ENCODE results near the gene ZNF350.
"Not testable (repeated sequence)": the region's sequence is repeated elsewhere in the genome, so short reads cannot be mapped to it uniquely, and the experiment has no call there.

Gene ZNF350

GRCh38 chr19:51986309-51987291 lies at the start of gene ZNF350:
ZNF350 (minus strand) TSS chr19:51986840; CDS start chr19:51974360, 12,480 bp downstream.
- DNase-seq (ENCODE audit: low read depth) = peak; percentile 82

GRCh38 chr19:52034051-52034728 lies 47.5 kb upstream of the ZNF350 start:
- no peak for DNase-seq (ENCODE audit: low read depth)

GRCh38 chr19:52028780-52029123 lies 42.1 kb upstream of the ZNF350 start:
- DNase-seq (ENCODE audit: low read depth) = no peak

- peak; percentile 65 for DNase-seq (ENCODE audit: low read depth)
Measured at GRCh38 chr19:52028027-52028779, 41.6 kb upstream of the ZNF350 start, which contains the start of gene ZNF614. ZNF614 (minus strand) TSS chr19:52028379; CDS start chr19:52025745, 2,634 bp downstream.

- not testable (repeated sequence) for DNase-seq (ENCODE audit: low read depth)
Measured at GRCh38 chr19:52026255-52026990, 39.8 kb upstream of the ZNF350 start.

- not testable (repeated sequence) for DNase-seq (ENCODE audit: low read depth)
Measured at GRCh38 chr19:52024478-52024877, 37.8 kb upstream of the ZNF350 start.

GRCh38 chr19:52022193-52022592 lies 35.6 kb upstream of the ZNF350 start:
- no peak for DNase-seq (ENCODE audit: low read depth)

- no peak for DNase-seq (ENCODE audit: low read depth)
Measured at GRCh38 chr19:52020506-52020905, 33.9 kb upstream of the ZNF350 start.

GRCh38 chr19:52010674-52011073 lies 24.0 kb upstream of the ZNF350 start:
- DNase-seq (ENCODE audit: low read depth) = no peak

- peak; percentile 78 for DNase-seq (ENCODE audit: low read depth)
Measured at GRCh38 chr19:52007806-52008557, 21.3 kb upstream of the ZNF350 start, which contains the start of gene ZNF615. ZNF615 (minus strand) TSS chr19:52008211; CDS start chr19:52003711, 4,500 bp downstream.

GRCh38 chr19:52007451-52007805 lies 20.8 kb upstream of the ZNF350 start:
- DNase-seq (ENCODE audit: low read depth) = no peak

- no peak for DNase-seq (ENCODE audit: low read depth)
Measured at GRCh38 chr19:51994048-51994644, 7.5 kb upstream of the ZNF350 start.

- DNase-seq (ENCODE audit: low read depth) = no peak
Measured at GRCh38 chr19:51993422-51993821, 6.8 kb upstream of the ZNF350 start.

- DNase-seq (ENCODE audit: low read depth) = no peak
Measured at GRCh38 chr19:51983361-51983760, 3.3 kb downstream of the ZNF350 start.

GRCh38 chr19:51980926-51981325 lies 5.7 kb downstream of the ZNF350 start:
- DNase-seq (ENCODE audit: low read depth) = not testable (repeated sequence)

- no peak for DNase-seq (ENCODE audit: low read depth)
Measured at GRCh38 chr19:51980116-51980736, 6.4 kb downstream of the ZNF350 start.

GRCh38 chr19:51978882-51979281 lies 7.8 kb downstream of the ZNF350 start:
- no peak for DNase-seq (ENCODE audit: low read depth)

GRCh38 chr19:51977346-51977745 lies 9.3 kb downstream of the ZNF350 start:
- no peak for DNase-seq (ENCODE audit: low read depth)

GRCh38 chr19:51976852-51977251 lies 9.8 kb downstream of the ZNF350 start:
- DNase-seq (ENCODE audit: low read depth) = no peak

GRCh38 chr19:51975787-51976186 lies 10.9 kb downstream of the ZNF350 start:
- not testable (repeated sequence) for DNase-seq (ENCODE audit: low read depth)

Measured in activated gamma-delta T cell treated with anti-CD3 and anti-CD28 coated beads, Interleukin-2, amount 50 U/mL, for 16 hours (primary cell).